Left renal pelvis (tissue), 4 donors: ENCODE data around the gene ODC1. TPM values are rescaled to one million over a fixed set of nuclear protein-coding genes. Genes with fewer than 3 reads are reported as not detected.

ENCODE experiments used
- DNase-seq, 4 donors: peaks; one replicate each; pipeline ENCODE4 v3.0.0-alpha.2; 2013; ENCODE audit warnings: low read depth in 4 of 4, low spot score in 3 of 4
- polyA plus RNA-seq, 4 donors: library from polyadenylated mRNA; unstranded; fragments of 120-200 nt; gene quantifications; one replicate each; pipeline ENCODE4 v1.2.1, GENCODE V29; 2013; ENCODE audit not compliant: insufficient read length in 4 of 4

ODC1 gene
- polyA plus RNA-seq, 4 donors = 103 to 444 (median 385) TPM

DNA sequence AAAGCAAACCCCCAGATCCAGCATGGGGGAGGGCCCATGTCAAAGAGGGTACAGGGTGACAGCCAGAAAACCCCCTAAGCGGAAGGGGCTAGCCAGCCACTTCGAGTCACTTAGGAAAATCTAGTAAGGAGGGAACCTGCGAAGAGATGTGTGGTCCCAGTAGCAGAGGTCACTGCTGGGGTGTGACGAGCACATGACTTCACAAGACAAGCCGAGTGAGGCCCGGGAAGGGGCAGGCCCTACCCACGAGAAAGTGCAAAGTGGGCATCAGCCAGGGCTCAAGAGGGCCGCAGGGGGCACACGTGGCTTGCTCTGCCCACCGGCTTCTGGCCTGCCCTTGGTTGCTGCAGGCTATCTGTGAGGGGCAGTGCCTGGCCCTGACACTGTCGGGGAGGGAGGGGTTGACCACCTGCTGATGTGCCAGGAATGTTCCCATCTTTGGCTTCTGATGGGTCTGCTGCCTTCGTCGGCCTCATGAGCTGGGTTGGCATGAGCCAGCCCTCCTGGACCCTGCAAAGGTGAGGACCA, 11.5 kb downstream of the ODC1 start:
- no peak for DNase-seq

DNA sequence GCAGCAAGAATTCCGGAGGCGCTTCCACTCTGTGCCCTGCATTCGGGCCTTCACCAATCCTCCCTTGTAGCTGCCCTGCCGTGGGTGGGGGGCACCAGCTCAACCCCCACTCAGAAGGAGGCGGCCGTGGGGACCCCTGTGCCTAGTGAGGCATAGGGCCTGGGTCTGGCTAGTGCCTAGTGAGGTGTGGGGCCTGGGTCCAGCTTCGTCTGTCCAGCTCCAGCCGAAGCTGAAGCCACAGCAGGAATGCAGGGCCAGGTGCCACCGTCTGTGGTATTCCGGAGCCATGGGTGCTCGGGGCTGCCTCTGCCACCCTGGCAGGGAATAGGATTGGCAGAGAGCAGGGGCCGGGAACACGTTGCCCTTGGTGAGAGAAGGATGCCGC, 12.3 kb downstream of the ODC1 start:
- DNase-seq = no peak

DNA sequence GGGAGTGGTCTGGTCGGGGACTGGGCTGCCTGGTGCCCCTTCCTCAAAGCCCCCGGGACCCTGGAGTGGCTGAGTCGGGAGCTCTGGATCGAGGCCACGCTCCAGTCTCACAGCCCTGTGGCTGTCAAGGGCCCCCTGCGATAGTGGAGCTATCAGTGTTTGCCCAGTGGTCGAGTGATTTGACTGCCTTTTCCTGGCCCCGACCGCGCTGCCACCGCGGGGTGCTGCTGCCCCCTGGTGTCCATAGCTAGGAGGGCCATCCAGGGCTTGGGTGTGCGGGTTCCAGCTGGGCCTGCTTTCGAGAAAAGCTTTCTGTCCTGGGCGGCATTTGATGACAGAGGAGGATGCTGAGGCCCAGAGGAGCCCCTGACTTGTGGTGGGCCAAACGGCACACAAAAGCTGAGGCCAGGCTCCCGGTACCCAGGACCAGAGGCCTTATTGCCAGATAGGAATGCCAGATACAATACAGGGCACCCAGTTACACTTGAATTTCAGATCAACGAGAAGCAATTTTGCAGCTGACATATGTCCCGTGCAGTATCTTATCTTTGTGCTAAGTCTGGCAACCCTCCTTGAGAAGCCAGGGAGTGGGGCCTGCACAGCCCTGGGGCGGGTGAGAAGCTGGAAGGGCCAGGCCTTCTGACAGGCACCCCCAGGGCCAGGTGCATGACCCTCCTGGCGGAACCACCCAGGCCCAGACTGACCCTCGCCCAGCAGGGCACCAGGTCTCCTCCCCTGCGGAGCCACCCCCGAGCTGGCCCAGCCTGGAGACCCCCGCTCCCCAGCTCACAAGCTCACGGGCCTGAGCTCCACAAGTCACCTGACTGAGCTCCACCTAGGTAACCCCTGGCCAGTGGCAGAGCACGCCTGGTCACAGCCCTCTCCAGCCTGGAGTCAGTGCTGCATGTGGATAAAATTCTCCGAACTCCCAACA, 13.0 kb downstream of the ODC1 start:
- no peak for DNase-seq

DNA sequence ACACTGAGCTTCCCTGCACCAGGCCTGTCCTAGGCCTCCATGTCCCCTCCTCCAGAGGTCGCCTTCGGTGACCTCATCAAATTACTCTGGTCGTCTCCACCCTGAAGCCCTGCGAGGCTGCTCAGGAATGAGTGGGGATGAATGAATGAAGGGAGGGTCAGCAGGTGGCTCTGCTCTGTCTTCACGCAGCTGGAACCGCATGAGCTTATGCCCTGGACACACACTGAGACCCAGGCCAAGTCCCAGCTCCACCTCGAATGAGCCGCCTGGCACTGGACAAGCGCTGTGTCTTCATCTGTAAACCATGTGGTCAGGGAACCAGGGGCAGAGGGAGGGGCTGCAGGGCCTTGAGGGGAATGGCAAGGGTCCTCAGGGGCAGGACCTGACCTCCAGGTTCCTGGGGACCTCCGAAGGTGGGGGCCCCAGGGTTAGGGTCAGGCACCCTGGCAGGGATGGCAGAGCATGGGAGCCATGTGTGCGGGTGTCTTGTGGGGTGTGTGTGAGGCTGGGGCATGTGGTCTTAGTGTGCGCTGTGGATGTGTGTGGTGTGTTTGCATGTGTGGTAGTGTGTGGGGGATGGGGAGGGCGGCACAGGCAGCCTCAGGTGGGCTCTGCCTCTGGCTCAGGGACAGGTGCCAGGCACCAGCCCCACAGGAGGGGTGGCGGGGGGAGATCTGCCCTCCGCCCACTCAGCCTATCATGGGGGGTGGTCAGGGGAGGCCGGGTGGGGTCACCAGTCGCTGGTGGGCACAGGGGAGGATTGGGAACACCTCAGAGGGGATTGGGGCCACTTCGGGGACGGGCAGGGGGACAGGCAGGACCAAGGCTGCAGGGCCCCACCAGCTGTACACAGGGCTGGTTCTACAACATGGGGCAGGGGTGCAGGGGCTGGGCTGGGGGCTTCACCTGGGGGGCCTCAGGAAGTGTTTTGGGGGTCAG, 13.9 kb downstream of the ODC1 start:
- DNase-seq = no peak

DNA sequence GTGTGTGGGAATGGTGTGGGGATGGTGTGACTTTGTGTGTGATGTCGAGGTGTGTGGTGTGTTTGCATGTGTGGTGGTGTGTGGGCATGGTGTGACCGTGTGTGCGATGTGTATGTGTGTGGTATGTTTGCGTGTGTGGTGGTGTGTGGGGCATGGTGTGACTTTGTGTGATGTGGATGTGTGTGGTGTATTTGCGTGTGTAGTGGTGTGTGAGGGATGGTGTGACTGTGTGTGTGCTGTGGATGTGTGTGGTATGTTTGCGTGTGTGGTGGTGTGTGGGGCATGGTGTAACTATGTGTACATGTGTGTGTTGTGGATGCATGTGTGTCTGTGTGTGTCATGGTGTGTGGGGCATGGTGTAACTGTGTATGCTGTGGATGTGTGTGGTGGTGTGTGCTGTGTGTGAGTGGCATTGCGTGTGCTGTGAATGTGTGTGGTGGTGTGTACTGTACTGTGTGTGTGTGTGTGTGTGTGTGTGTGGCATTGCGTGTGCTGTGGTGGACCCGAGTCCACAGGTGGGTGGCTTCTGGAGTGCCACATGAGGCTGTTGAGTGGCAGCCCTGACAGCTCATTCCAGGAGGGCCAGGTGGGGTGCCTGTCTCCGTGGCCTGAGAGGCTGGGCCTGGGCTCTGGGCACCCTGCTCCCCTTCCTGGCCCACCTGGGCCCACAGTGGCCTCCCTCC, 14.7 kb downstream of the ODC1 start:
- DNase-seq = no peak

DNA sequence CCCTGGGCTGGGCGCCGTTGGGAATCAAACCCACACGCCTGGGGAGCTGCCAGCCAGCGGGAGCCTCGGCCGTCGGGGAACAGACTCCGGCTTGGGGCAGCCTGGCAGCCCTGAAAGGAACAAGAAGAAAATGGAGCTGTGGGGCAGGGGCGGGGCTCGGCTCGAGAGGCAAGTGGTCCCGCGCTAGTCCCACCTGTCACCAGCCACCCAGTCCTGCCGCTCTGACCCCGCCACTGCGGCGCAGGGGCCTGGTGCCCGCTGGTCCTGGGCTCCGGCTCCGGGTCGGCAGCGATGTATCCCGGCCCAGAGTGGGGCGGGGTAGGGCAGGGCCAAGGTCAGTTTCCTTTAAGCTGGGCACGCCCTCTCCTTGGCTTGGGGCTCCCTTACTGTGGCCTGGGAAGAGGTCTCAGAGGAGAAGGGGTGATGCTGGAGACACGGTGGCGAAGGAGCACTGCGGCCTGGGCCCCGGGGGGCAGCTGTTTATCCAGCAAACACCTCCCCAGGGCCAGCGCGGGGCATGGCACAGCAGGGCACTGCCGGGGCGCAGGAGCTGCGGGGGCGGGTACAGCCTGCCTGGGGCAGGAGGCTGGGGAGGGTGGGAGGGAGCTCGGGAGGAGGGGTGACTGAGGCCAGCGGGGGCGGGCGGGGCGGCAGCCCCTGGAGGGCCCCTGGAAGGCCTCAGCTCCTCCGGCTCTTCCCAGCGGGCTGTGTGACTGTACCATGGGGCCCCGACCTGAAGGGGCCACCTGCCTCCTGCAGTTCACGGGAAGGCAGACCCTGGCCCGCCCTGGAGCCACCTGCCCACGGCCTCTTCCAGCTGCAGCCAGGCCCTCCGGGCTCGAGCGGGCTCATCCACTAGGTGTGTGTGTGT, 15.6 kb downstream of the ODC1 start:
- no peak for DNase-seq

DNA sequence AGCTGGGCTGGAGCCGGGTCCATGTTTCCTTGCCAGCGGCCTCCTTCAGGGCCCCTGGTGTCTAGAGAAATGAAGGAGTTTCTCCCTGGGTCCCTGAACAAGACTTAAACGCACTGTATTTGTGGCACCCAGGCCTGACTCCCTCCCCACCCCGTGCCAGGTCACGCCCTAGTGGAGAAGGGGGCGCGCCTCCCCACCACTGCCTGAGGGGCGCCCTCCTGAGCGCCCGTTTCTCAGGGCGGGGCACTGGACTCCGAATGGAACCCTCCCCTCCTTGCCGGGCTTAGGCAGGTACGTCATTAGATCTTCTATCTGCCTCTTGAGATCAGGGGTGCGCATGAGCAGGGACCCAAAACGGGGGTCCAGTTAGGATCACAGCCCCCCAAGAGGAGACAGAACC, 16.3 kb downstream of the ODC1 start:
- DNase-seq = no peak

DNA sequence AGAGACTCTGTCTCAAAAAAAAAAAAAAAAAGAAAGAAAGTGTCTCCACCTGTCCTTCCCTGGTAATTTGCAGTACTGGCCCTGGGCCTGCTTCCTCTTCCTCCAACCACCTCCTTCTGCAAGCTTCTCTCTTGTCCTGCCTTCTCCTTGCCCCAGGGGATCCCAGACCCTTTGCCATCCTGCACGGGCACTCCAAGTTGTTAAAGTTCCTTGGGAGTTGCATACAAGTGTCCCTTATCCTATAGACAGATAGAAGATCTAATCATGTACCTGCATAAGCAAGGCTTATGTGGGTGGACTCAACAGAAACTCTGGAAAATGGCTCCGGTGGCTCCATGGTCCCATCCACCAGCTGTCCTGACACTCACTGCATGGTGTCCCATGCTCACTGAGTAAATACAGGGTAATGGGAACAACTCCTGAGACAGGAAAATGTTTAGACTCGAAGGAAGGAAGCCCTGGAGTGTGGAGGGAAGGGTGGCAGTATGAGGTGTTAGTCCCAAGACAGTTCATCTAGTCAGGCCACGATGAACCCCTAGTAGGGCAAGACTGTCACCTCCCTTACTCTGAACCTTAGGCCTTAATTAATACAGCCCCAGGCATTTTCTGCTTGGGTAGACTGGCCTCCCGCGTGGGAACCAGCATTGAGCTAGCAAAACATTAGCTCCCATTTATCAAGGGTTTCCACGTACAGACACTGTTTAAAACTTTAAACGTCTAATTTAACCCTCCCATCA, 17.1 kb downstream of the ODC1 start:
- no peak for DNase-seq

DNA sequence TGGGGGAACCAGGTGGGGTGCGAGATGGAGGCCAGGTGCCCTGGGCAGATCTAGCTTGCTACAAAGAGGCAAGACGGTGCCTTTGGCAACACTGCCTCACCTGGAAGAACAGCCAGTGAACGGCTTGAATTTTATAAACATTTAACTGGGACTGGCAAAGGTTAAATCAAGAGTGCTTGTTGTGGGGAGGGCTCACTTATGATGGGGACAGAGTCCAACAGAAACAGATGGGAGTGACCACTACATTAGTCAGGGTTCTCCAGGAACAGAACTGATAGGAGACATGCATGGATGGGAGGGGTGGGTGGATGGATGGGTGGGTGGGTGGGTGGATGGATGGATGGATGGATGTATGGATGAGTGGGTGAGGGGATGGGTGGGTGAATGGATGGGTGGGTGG, 19.2 kb downstream of the ODC1 start:
- DNase-seq = no peak

DNA sequence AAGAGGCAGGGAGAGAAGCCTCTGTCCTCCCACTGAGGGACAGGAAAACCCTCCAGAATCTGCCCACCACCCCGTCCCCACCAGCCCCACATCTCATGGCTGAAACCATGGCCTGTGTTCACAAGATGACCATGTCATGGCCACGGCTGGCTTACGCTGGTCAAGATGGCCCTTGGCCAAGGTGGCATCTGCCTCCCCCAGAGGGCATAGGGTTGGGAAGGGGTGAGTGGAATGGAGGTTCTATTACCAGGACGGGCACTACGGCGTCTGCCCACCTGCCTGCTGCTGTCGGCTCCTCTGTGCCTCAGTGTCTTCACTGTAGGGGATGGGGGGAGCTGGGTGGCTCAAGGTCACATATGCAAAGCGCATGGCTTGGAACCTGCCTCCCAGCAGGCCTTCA, 19.8 kb downstream of the ODC1 start:
- no peak for DNase-seq

DNA sequence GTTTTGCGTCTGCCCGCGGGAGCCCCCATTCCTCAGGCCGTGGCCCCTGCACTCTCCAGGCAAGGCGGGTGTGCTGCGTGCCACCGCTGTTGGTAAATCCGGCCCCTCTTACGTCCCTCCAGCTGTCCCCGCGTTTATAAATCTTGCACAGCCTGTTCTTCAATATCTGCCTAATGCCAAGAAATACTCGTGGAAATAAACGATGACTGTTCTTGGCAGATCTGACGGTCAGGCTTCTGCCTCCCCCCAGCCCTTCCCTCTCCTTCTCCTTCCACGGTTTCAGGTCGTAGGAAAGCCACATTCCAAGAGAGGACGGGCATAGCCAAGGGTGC, 20.5 kb downstream of the ODC1 start:
- DNase-seq = no peak

DNA sequence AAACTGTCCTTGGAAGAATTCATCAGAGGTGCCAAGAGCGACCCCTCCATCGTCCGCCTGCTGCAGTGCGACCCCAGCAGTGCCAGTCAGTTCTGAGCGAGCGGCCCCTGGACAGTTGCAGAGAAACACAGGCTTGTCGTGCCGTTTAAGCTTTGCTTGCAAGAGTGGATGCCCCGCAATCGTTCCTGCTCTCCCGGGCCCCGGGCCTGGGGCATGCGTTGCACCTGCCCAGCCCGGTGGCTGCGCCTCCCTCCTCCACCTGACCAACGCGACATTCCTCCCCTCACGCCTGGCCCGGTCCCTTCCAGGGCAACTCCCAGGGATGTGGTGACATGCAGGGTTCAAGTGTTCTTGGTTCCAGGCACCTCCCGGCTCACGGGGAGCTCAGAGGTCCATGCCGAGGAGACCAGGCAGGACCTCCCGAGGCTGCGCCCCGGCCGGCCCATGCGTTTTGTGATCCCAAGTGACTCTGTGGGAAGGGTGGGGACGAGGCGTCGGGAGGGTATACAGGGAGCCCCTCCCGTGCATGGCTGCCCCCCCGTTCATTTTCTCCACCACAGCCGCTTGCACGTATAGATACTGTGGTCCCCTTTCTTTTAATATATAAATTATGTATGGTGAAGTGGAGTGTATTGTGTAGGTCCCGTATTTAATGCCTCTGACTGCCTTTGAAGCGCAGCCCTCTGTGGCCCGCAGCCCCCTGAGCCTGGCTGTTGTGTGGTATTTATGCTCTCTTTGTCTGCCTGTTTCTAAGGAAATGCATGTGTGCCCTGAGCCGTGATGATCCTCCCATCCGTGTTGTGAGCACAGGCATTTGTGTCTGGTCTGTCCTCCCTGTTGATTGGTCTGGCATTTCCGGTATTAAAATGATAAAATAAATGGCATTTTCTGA, 21.2 kb downstream of the ODC1 start:
- no peak for DNase-seq

DNA sequence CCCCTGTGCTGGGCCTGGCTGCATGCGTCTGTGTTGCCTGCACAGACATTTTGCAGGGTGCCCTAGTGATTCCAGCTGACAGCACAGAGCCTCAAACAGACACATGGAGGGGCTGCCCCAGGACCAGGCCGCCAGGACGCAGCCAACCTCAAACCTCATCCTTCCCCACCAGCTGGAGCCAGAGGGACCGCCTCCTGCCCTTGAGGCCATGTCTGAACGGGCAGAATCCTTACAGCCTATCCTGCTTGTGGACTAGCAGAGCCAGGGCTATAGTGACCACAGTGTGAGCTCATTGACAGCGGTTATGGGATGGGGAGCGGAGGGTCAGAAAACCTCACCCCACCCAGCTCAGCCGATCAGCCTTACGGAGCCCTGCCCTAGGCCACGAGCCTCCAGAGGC, 22.4 kb downstream of the ODC1 start:
- DNase-seq = no peak

DNA sequence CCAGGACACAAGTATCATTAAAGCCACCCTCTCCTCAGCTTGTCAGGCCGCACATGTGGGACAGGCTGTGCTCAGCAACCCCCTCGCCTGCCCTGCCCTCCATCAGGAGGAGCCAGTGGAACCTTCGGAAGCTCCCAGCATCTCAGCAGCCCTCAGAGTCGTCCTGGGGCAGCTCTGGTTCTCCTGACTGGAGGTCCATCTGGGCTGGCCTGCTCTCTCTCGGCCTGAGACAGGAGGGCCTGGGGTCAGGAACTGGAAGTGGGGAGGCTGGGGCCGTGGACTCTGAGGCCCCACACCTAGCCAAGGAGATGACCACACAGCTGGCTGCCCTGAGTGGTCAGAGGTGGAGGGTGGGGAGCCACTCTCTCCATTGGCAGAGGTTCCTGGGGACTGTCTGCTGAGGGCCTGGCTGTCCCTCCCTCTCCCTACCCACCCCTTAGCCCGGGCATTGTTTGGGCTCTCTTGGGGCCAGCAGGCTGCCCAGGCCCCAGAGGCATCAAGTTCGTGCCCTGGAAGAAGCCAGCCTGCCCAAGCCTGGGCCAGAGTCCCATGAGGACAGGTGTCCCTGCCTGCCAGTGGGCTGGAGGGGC, 23.1 kb downstream of the ODC1 start:
- DNase-seq = no peak

DNA sequence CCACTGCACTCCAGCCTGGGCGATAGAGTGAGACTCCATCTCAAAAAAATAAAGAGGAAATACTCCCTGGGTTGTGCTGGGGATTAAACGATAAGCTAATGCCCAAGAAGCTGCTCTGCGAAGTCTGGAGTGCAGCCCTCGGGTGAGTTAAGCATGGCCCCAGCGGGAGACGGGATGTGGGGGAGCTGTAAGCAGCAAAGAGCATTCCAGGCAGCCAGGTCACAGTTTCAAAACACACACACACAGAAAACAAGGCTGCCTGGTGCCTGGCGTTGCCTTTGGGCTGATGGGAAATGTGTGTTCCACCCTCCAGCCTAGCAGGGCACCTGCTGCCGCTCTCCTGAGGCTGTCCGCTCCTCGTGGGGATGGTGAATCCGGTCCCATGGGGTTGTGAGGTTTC, 24.1 kb downstream of the ODC1 start:
- DNase-seq = no peak

DNA sequence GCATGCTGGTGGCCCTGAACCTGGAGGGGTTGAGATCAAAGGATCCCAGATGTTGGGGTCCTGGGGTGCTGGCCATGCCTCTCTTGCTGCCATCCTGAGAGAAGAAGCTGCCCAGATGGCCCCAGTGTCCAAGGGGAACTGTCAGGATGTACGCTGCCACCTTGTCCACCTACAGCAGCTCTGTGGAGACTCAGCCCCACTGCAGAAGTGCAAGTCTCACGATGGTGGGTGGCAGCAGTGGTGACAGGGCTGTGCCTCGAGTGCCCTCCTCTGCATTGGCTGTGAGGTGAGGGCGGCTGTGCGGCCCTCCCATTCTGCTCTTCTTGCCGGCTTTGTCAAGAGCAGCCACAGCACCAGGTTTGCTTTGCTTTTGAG, 24.7 kb downstream of the ODC1 start:
- DNase-seq = no peak

DNA sequence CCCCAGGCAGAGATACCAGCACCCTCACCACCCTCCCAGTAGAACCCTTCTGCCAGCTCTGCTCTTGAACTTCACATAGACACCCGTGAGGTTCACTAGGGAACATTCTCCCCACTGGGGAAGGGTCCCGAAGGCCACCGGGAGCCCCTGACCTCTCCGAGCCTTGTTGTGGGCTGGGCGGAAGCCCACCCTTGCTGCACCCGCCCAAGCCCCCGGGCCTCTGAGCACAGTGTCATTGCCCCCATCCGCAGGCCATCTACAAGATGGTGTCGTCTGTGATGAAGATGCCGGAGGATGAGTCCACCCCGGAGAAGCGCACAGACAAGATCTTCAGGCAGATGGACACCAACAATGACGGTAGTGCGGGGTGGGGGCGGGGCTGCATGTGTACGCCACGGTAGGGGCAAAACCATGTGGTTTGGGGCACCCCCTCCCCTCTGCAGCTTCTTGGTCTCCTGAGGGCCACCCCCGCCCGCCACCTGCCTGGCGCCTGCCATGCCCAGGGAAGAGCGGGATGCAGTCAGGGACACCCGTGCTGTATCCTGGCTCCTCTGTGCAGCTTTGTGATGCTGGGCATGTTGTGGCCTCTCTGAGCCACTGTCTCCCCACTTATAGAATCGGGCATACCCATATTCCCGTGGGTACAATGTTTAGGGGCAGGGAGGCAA, 25.3 kb downstream of the ODC1 start:
- DNase-seq = no peak
